HG03342 (cell line): Measurements from ENCODE around the gene RGS8.

ENCODE experiments used
- ATAC-seq: cut with Tn5 transposase; IDR thresholded peaks from one replicate; pipeline ENCODE4 v1.9.1; 2021; ENCODE audit warnings: mild to moderate bottlenecking, moderate library complexity; ENCODE audit not compliant: unreplicated experiment

The RGS8 gene

GRCh38 chr1:182674346-182675246, 9.8 kb downstream of the RGS8 start:
- no peak for ATAC-seq

GRCh38 chr1:182672487-182672836, 11.9 kb downstream of the RGS8 start:
- no peak for ATAC-seq

- ATAC-seq, result no peak
These were observed 12.5 kb downstream of the RGS8 start for GRCh38 chr1:182671750-182672486.

GRCh38 chr1:182670032-182670749, 14.2 kb downstream of the RGS8 start:
- ATAC-seq, result no peak

GRCh38 chr1:182669266-182669665, 15.1 kb downstream of the RGS8 start:
- no peak for ATAC-seq

GRCh38 chr1:182668521-182669054, 15.8 kb downstream of the RGS8 start:
- no peak for ATAC-seq

- ATAC-seq, result no peak
These were observed 16.4 kb downstream of the RGS8 start for GRCh38 chr1:182667848-182668505.

- no peak for ATAC-seq
These were observed 17.7 kb downstream of the RGS8 start for GRCh38 chr1:182666706-182667105.

- no peak for ATAC-seq
These were observed 20.1 kb downstream of the RGS8 start for GRCh38 chr1:182664296-182664695.

GRCh38 chr1:182662956-182663355, 21.4 kb downstream of the RGS8 start:
- no peak for ATAC-seq

GRCh38 chr1:182662121-182662890, 22.1 kb downstream of the RGS8 start:
- ATAC-seq, result no peak

GRCh38 chr1:182658055-182658454, 26.3 kb downstream of the RGS8 start:
- ATAC-seq, result no peak

- ATAC-seq, result no peak
These were observed 27.5 kb downstream of the RGS8 start for GRCh38 chr1:182656842-182657397.

- no peak for ATAC-seq
These were observed 30.4 kb downstream of the RGS8 start for GRCh38 chr1:182653986-182654385.

- ATAC-seq, result no peak
These were observed 31.5 kb downstream of the RGS8 start for GRCh38 chr1:182652933-182653332.

- ATAC-seq, result no peak
These were observed 33.1 kb downstream of the RGS8 start for GRCh38 chr1:182651339-182651724.

GRCh38 chr1:182650678-182651338, 33.6 kb downstream of the RGS8 start:
- ATAC-seq, result no peak

- ATAC-seq, result peak; percentile 62
These were observed 35.3 kb downstream of the RGS8 start for GRCh38 chr1:182649041-182649440.

GRCh38 chr1:182646739-182647138, 37.6 kb downstream of the RGS8 start:
- ATAC-seq, result no peak
